ENCODE data around the gene FAM177B.
"Not testable (repeated sequence)": the region's sequence is repeated elsewhere in the genome, so short reads cannot be mapped to it uniquely, and the experiment has no call there.

Gene FAM177B

GRCh38 chr1:222741630-222742457 is 4.8 kb downstream of the FAM177B start:
- DNase-seq, result not testable (repeated sequence)

GRCh38 chr1:222749927-222750326 is 12.9 kb downstream of the FAM177B start:
- no peak for DNase-seq

GRCh38 chr1:222750651-222751050 is 13.6 kb downstream of the FAM177B start:
- no peak for DNase-seq

- DNase-seq, result no peak
These were observed 14.3 kb downstream of the FAM177B start for GRCh38 chr1:222751255-222751654.

- peak; percentile 60 for DNase-seq
These were observed 17.6 kb downstream of the FAM177B start for GRCh38 chr1:222754366-222755139.

- DNase-seq, result no peak
These were observed 20.8 kb downstream of the FAM177B start for GRCh38 chr1:222757646-222758268.

GRCh38 chr1:222759451-222760035 is 22.5 kb downstream of the FAM177B start:
- DNase-seq, result no peak

- DNase-seq, result no peak
These were observed 24.1 kb downstream of the FAM177B start for GRCh38 chr1:222761083-222761482.

- not testable (repeated sequence) for DNase-seq
These were observed 25.2 kb downstream of the FAM177B start for GRCh38 chr1:222762178-222762577.

- DNase-seq, result no peak
These were observed 30.2 kb downstream of the FAM177B start for GRCh38 chr1:222767152-222767571.

- no peak for DNase-seq
These were observed 31.6 kb downstream of the FAM177B start for GRCh38 chr1:222768592-222768991.

GRCh38 chr1:222769181-222769580 is 32.2 kb downstream of the FAM177B start:
- peak; percentile 65 for DNase-seq

GRCh38 chr1:222769971-222770620 is 33.1 kb downstream of the FAM177B start:
- DNase-seq, result no peak

- DNase-seq, result peak; percentile 83
These were observed 36.0 kb downstream of the FAM177B start for GRCh38 chr1:222772996-222773379.

- DNase-seq, result peak; percentile 13
These were observed 40.5 kb downstream of the FAM177B start for GRCh38 chr1:222777463-222777862.

GRCh38 chr1:222777977-222778376 is 41.0 kb downstream of the FAM177B start:
- no peak for DNase-seq

GRCh38 chr1:222781251-222781650 is 44.2 kb downstream of the FAM177B start:
- DNase-seq, result no peak

- no peak for DNase-seq
These were observed 46.0 kb downstream of the FAM177B start for GRCh38 chr1:222783051-222783450.

- no peak for DNase-seq
These were observed 47.4 kb downstream of the FAM177B start for GRCh38 chr1:222784371-222784770.

GRCh38 chr1:222784916-222785315 is 47.9 kb downstream of the FAM177B start:
- no peak for DNase-seq

- no peak for DNase-seq
These were observed 48.5 kb downstream of the FAM177B start for GRCh38 chr1:222785529-222785928.

GRCh38 chr1:222786121-222786520 is 49.1 kb downstream of the FAM177B start:
- DNase-seq, result no peak

- no peak for DNase-seq
These were observed 50.7 kb downstream of the FAM177B start for GRCh38 chr1:222787729-222788128.
